ENCODE measurements around the gene CLCN7. TPM values are rescaled to one million over a fixed set of nuclear protein-coding genes. Genes with fewer than 3 reads are reported as not detected.

CLCN7 gene
- total RNA-seq, 6 experiments from 2014 or later, result 47.5 to 62.6 (median 51.3) TPM

DNA sequence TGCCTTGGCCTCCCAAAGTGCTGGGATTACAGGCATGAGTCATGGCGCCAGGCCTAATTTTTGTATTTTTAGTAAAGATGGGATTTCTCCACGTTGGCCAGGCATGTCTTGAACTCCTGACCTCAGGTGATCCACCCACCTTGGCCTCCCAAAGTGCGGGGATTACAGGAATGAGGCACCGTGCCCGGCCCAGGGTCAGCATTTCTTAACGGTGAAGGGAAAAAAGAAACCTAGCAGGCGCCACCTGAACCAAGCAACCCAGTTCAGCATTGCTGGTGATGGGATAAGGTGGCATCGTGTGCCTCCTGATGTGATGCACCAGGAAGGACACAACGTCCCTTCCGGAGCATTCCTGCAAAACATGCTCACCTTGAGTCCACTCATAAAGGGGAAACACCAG lies 2.2 kb upstream of the CLCN7 start:
- Mint-ChIP-seq H3K27me3 (ENCODE audit: insufficient read depth) (peaks cover 4% of the 10 kb centered on the region), H3K36me3 (ENCODE audit: low read depth) (no peaks in the 10 kb centered on the region; the same call in 1 of the 2 replicates)

DNA sequence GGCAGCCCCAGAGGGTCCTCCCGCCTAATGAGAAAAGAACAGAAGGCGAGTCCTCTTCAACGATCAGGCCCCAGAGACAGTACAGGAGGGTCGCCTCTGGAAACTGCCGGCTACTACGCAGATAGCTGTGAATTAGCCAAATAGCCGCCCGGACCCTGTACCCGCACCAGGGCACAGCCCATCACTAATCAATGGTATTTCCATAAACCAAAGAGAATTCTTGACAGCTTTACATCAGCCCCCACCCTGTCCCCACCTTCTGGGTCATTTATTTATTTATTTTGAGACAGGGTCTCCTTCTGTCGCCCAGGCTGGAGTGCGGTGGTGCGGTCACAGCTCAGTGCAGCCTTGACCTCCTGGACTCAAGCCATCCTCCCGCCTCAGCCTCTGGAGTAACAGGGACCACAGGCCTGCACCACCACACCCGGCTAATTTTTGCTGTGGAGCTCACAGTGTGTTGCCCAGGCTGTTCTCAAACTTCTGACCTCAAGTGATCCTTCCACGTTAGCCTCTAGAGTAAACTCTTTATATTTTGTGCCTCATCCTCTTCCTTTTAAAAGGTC lies 805 bp upstream of the CLCN7 start:
- Mint-ChIP-seq H3K27me3 (ENCODE audit: insufficient read depth) (peaks cover 4% of the 10 kb centered on the region), H3K4me3 (peak overlapping the region; percentile 85)

More for the DNA sequence above, 2.2 kb upstream of the CLCN7 start:
- H3K9me3 Mint-ChIP-seq, result no peaks in the 10 kb centered on the region
- DNase-seq, result no peak
- TF ChIP-seq, protein P1, sequence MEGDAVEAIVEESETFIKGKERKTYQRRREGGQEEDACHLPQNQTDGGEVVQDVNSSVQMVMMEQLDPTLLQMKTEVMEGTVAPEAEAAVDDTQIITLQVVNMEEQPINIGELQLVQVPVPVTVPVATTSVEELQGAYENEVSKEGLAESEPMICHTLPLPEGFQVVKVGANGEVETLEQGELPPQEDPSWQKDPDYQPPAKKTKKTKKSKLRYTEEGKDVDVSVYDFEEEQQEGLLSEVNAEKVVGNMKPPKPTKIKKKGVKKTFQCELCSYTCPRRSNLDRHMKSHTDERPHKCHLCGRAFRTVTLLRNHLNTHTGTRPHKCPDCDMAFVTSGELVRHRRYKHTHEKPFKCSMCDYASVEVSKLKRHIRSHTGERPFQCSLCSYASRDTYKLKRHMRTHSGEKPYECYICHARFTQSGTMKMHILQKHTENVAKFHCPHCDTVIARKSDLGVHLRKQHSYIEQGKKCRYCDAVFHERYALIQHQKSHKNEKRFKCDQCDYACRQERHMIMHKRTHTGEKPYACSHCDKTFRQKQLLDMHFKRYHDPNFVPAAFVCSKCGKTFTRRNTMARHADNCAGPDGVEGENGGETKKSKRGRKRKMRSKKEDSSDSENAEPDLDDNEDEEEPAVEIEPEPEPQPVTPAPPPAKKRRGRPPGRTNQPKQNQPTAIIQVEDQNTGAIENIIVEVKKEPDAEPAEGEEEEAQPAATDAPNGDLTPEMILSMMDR (IDR thresholded peaks at IDR 0.05), result no peak
- H3K4me3 Mint-ChIP-seq, result no peak overlapping the region
- H3K27ac Mint-ChIP-seq, result no peak overlapping the region
- peaks cover 10% of the 10 kb centered on the region; the same call in 1 of the 2 replicates for H3K4me1 Mint-ChIP-seq (ENCODE audit: low read depth)

GRCh38 chr16:1474082-1474795 lies 589 bp downstream of the CLCN7 start:
- peaks cover 4% of the 10 kb centered on the region for H3K27me3 Mint-ChIP-seq (ENCODE audit: insufficient read depth)
- TF ChIP-seq, protein P1 (IDR thresholded peaks at IDR 0.05), result no peak
- DNase-seq, result no peak
- H3K9me3 Mint-ChIP-seq, result no peaks in the 10 kb centered on the region
- no peaks in the 10 kb centered on the region; the same call in 1 of the 2 replicates for H3K36me3 Mint-ChIP-seq (ENCODE audit: low read depth)
- peaks cover 26% of the 10 kb centered on the region for H3K4me1 Mint-ChIP-seq (ENCODE audit: low read depth)
- H3K27ac Mint-ChIP-seq, result peak overlapping the region; percentile 77
- H3K4me3 Mint-ChIP-seq, result peak overlapping the region; percentile 87

More for the DNA sequence above, 805 bp upstream of the CLCN7 start:
- TF ChIP-seq, protein P1 (IDR thresholded peaks at IDR 0.05), result no peak
- no peak for DNase-seq
- H3K9me3 Mint-ChIP-seq, result no peaks in the 10 kb centered on the region
- H3K36me3 Mint-ChIP-seq (ENCODE audit: low read depth), result no peaks in the 10 kb centered on the region; the same call in 1 of the 2 replicates
- peaks cover 19% of the 10 kb centered on the region for H3K4me1 Mint-ChIP-seq (ENCODE audit: low read depth)
- peak overlapping the region; percentile 80 for H3K27ac Mint-ChIP-seq

- no peak overlapping the region; the same call in 1 of the 2 replicates for H3K27ac Mint-ChIP-seq
- H3K27me3 Mint-ChIP-seq (ENCODE audit: insufficient read depth), result peaks cover 1% of the 10 kb centered on the region
- H3K4me1 Mint-ChIP-seq (ENCODE audit: low read depth), result peaks cover 26% of the 10 kb centered on the region
- H3K9me3 Mint-ChIP-seq, result no peaks in the 10 kb centered on the region
- H3K4me3 Mint-ChIP-seq, result peak overlapping the region; percentile 53
- no peaks in the 10 kb centered on the region; the same call in 1 of the 2 replicates for H3K36me3 Mint-ChIP-seq (ENCODE audit: low read depth)
- TF ChIP-seq, protein P1 (IDR thresholded peaks at IDR 0.05), result no peak
- DNase-seq, result no peak
These were observed 1.9 kb downstream of the CLCN7 start for GRCh38 chr16:1472974-1473373.

GRCh38 chr16:1471569-1472194 lies 3.1 kb downstream of the CLCN7 start:
- H3K36me3 Mint-ChIP-seq (ENCODE audit: low read depth), result no peaks in the 10 kb centered on the region
- H3K27ac Mint-ChIP-seq, result no peak overlapping the region
- no peak overlapping the region for H3K4me3 Mint-ChIP-seq
- no peak for DNase-seq
- H3K27me3 Mint-ChIP-seq (ENCODE audit: insufficient read depth), result peaks cover 1% of the 10 kb centered on the region
- peaks cover 26% of the 10 kb centered on the region for H3K4me1 Mint-ChIP-seq (ENCODE audit: low read depth)
- TF ChIP-seq, protein P1 (IDR thresholded peaks at IDR 0.05), result no peak
- no peaks in the 10 kb centered on the region for H3K9me3 Mint-ChIP-seq

Measured in HFFc6 (cell line).